Measurements from ENCODE around the gene TMEM203. TPM values are rescaled to one million over a fixed set of nuclear protein-coding genes. Genes with fewer than 3 reads are reported as not detected.

The TMEM203 gene
- total and polyA plus RNA-seq, 2 of the 13 experiments (the other 11 are each of a cell fraction or from before 2014, with no cell fraction given) = 23.4 to 36.7 TPM

DNA sequence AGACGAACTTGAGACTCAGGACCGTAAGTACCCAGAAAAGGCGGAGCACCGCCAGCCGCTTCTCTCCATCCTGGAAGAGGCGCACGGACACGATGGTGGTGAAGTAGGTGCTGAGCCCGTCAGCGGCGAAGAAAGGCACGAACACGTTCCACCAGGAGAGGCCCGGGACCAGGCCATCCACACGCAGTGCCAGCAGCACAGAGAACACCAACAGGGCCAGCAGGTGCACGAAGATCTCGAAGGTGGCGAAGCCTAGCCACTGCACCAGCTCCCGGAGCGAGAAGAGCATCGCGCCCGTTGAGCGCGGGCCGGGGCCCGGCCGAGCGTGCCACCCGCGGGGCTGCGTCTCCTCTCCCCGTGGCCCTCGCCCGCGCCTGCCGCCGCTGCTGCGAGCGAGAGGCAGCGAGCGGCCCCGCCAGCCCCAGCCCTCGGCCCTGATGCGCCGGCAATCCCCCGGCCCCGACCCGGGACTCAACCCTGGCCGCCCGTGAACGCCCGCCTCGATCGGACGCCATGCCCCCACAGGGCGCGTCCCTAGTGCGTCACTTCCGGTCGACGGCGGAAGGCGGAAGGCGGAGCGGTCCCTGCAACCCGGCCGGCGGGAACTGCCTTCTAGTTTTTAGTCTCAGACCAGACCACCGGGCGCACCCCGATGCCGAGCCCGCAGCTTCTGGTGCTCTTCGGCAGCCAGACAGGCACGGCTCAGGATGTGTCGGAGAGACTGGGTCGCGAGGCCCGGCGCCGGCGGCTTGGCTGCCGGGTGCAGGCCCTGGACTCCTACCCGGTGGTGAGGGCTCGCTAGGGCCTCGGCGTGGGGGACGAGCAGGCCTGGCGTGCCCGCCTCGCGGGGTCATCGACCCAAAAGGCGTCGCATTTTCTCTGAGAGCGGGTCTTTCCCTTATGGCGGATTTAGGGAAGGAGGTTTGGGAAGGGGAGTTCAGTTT lies at the start of gene TMEM203, which contains the start of gene NDOR1 (continued):
- TF ChIP-seq, protein P1, sequence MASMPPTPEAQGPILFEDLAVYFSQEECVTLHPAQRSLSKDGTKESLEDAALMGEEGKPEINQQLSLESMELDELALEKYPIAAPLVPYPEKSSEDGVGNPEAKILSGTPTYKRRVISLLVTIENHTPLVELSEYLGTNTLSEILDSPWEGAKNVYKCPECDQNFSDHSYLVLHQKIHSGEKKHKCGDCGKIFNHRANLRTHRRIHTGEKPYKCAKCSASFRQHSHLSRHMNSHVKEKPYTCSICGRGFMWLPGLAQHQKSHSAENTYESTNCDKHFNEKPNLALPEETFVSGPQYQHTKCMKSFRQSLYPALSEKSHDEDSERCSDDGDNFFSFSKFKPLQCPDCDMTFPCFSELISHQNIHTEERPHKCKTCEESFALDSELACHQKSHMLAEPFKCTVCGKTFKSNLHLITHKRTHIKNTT (CRISPR knock-in tag; IDR thresholded peaks at IDR 0.05) = no peak
- TF ChIP-seq SNRNP70 (IDR thresholded peaks at IDR 0.05; ENCODE audit: low read depth, low read length) = no peak
- TF ChIP-seq CHCHD3 (CRISPR knock-in tag; IDR thresholded peaks at IDR 0.05) = 0 out of 2 replicates have a peak, but pooled peaks have one; percentile 68
- no peak for TF ChIP-seq TEAD2 (CRISPR knock-in tag; IDR thresholded peaks at IDR 0.05)
- TF ChIP-seq, protein P2, sequence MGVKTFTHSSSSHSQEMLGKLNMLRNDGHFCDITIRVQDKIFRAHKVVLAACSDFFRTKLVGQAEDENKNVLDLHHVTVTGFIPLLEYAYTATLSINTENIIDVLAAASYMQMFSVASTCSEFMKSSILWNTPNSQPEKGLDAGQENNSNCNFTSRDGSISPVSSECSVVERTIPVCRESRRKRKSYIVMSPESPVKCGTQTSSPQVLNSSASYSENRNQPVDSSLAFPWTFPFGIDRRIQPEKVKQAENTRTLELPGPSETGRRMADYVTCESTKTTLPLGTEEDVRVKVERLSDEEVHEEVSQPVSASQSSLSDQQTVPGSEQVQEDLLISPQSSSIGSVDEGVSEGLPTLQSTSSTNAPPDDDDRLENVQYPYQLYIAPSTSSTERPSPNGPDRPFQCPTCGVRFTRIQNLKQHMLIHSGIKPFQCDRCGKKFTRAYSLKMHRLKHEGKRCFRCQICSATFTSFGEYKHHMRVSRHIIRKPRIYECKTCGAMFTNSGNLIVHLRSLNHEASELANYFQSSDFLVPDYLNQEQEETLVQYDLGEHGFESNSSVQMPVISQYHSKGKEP (CRISPR knock-in tag; IDR thresholded peaks at IDR 0.05) = no peak; the same call in 1 of the 2 replicates
- TF ChIP-seq SALL2 (CRISPR knock-in tag; IDR thresholded peaks at IDR 0.05) = 0 out of 2 replicates have a peak, but pooled peaks have one; percentile 78
- TF ChIP-seq, protein P3, sequence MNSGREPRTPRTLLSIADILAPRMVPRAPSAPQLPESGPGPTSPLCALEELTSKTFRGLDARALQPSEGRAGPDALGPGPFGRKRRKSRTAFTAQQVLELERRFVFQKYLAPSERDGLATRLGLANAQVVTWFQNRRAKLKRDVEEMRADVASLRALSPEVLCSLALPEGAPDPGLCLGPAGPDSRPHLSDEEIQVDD (CRISPR knock-in tag; IDR thresholded peaks at IDR 0.05; ENCODE audit: borderline replicate concordance) = no peak
- no peak for TF ChIP-seq SYNCRIP (IDR thresholded peaks at IDR 0.05; ENCODE audit: insufficient read depth, low read depth, low read length)
- TF ChIP-seq POGZ (CRISPR knock-in tag; IDR thresholded peaks at IDR 0.05) = peak; percentile 70
- TF ChIP-seq ZNF333 (CRISPR knock-in tag; IDR thresholded peaks at IDR 0.05; ENCODE audit: borderline replicate concordance) = peak; percentile 84; the same call in 1 of the 2 replicates
- TF ChIP-seq MAF1 (CRISPR knock-in tag; IDR thresholded peaks at IDR 0.05; ENCODE audit: borderline replicate concordance) = 0 out of 2 replicates have a peak, but pooled peaks have one; percentile 75
- TF ChIP-seq, protein P4, sequence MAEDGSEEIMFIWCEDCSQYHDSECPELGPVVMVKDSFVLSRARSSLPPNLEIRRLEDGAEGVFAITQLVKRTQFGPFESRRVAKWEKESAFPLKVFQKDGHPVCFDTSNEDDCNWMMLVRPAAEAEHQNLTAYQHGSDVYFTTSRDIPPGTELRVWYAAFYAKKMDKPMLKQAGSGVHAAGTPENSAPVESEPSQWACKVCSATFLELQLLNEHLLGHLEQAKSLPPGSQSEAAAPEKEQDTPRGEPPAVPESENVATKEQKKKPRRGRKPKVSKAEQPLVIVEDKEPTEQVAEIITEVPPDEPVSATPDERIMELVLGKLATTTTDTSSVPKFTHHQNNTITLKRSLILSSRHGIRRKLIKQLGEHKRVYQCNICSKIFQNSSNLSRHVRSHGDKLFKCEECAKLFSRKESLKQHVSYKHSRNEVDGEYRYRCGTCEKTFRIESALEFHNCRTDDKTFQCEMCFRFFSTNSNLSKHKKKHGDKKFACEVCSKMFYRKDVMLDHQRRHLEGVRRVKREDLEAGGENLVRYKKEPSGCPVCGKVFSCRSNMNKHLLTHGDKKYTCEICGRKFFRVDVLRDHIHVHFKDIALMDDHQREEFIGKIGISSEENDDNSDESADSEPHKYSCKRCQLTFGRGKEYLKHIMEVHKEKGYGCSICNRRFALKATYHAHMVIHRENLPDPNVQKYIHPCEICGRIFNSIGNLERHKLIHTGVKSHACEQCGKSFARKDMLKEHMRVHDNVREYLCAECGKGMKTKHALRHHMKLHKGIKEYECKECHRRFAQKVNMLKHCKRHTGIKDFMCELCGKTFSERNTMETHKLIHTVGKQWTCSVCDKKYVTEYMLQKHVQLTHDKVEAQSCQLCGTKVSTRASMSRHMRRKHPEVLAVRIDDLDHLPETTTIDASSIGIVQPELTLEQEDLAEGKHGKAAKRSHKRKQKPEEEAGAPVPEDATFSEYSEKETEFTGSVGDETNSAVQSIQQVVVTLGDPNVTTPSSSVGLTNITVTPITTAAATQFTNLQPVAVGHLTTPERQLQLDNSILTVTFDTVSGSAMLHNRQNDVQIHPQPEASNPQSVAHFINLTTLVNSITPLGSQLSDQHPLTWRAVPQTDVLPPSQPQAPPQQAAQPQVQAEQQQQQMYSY (CRISPR knock-in tag; IDR thresholded peaks at IDR 0.05) = peak; percentile 76; the same call in 1 of the 2 replicates
- TF ChIP-seq, protein P5, sequence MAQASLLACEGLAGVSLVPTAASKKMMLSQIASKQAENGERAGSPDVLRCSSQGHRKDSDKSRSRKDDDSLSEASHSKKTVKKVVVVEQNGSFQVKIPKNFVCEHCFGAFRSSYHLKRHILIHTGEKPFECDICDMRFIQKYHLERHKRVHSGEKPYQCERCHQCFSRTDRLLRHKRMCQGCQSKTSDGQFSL (CRISPR knock-in tag; IDR thresholded peaks at IDR 0.05) = no peak; the same call in 1 of the 2 replicates
- TF ChIP-seq KLF9 (CRISPR knock-in tag; IDR thresholded peaks at IDR 0.05; ENCODE audit: low read depth) = no peak
- TF ChIP-seq KDM4B (CRISPR knock-in tag; IDR thresholded peaks at IDR 0.05) = peak; percentile 49; the same call in 1 of the 2 replicates
- no peak for TF ChIP-seq SMARCE1 (IDR thresholded peaks at IDR 0.05; ENCODE audit: borderline replicate concordance)
- TF ChIP-seq, protein P6, sequence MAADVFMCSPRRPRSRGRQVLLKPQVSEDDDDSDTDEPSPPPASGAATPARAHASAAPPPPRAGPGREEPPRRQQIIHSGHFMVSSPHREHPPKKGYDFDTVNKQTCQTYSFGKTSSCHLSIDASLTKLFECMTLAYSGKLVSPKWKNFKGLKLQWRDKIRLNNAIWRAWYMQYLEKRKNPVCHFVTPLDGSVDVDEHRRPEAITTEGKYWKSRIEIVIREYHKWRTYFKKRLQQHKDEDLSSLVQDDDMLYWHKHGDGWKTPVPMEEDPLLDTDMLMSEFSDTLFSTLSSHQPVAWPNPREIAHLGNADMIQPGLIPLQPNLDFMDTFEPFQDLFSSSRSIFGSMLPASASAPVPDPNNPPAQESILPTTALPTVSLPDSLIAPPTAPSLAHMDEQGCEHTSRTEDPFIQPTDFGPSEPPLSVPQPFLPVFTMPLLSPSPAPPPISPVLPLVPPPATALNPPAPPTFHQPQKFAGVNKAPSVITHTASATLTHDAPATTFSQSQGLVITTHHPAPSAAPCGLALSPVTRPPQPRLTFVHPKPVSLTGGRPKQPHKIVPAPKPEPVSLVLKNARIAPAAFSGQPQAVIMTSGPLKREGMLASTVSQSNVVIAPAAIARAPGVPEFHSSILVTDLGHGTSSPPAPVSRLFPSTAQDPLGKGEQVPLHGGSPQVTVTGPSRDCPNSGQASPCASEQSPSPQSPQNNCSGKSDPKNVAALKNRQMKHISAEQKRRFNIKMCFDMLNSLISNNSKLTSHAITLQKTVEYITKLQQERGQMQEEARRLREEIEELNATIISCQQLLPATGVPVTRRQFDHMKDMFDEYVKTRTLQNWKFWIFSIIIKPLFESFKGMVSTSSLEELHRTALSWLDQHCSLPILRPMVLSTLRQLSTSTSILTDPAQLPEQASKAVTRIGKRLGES (CRISPR knock-in tag; IDR thresholded peaks at IDR 0.05; ENCODE audit: borderline replicate concordance) = no peak
